GM23248 (cell line): ENCODE data around the gene CNDP1. TPM values are rescaled to one million over a fixed set of nuclear protein-coding genes. Genes with fewer than 3 reads are reported as not detected.

ENCODE experiments used
- DNase-seq: peaks from one replicate; pipeline ENCODE4 v3.0.0-alpha.2; 2015
- H2AFZ ChIP-seq: fragments of 200-600 bp; sonication (generic); 2 replicates; pipeline ENCODE4 v1.6.1; 2016; ENCODE audit warnings: antibody characterized with exemption
- H3F3A ChIP-seq: fragments of 200-600 bp; sonication (generic); 2 replicates; pipeline ENCODE4 v1.6.1; 2016; ENCODE audit warnings: mild to moderate bottlenecking, antibody characterized with exemption, mixed run types; ENCODE audit not compliant: insufficient read depth
- H3K27ac ChIP-seq: fragments of 200-600 bp; sonication (generic); 2 replicates; pipeline ENCODE4 v1.5.1; 2016; ENCODE audit warnings: mild to moderate bottlenecking
- H3K27me3 ChIP-seq: fragments of 200-600 bp; sonication (generic); replicated peaks from 2 replicates; pipeline ENCODE4 v1.6.1; 2016; ENCODE audit warnings: mild to moderate bottlenecking; ENCODE audit not compliant: insufficient read depth
- H3K36me3 ChIP-seq: fragments of 200-600 bp; sonication (generic); 2 replicates; pipeline ENCODE4 v1.6.1; 2016; ENCODE audit warnings: low read depth, mild to moderate bottlenecking
- H3K4me1 ChIP-seq: fragments of 200-600 bp; sonication (generic); 2 replicates; pipeline ENCODE4 v1.6.1; 2016; ENCODE audit warnings: mild to moderate bottlenecking; ENCODE audit not compliant: insufficient read depth
- H3K4me2 ChIP-seq: fragments of 200-600 bp; sonication (generic); one replicate; pipeline ENCODE4 v1.6.1; 2016; ENCODE audit warnings: mild to moderate bottlenecking; ENCODE audit not compliant: unreplicated experiment
- H3K4me3 ChIP-seq: fragments of 200-600 bp; sonication (generic); 2 replicates; pipeline ENCODE4 v1.5.1; 2016; ENCODE audit warnings: mild to moderate bottlenecking
- H3K79me2 ChIP-seq: fragments of 200-600 bp; sonication (generic); 2 replicates; pipeline ENCODE4 v1.6.1; 2016; ENCODE audit warnings: mild to moderate bottlenecking; ENCODE audit not compliant: insufficient read depth
- H3K9ac ChIP-seq: fragments of 200-600 bp; sonication (generic); 2 replicates; pipeline ENCODE4 v1.6.1; 2016; ENCODE audit warnings: mild to moderate bottlenecking
- H3K9me2 ChIP-seq: fragments of 200-600 bp; sonication (generic); 2 replicates; pipeline ENCODE4 v1.6.1; 2016; ENCODE audit warnings: mixed run types, mild to moderate bottlenecking, moderate library complexity; ENCODE audit not compliant: insufficient read depth
- H3K9me3 ChIP-seq: fragments of 200-600 bp; sonication (generic); one replicate; pipeline ENCODE4 v1.6.1; 2017; ENCODE audit warnings: low read depth
- H4K20me1 ChIP-seq: fragments of 200-600 bp; sonication (generic); 2 replicates; pipeline ENCODE4 v1.6.0; 2016; ENCODE audit not compliant: insufficient read depth
- EZH2 ChIP-seq: fragments of 200-600 bp; sonication (generic); IDR thresholded peaks from 2 replicates; pipeline ENCODE4 v1.6.1; 2018; ENCODE audit warnings: antibody characterized with exemption, mild to moderate bottlenecking; ENCODE audit not compliant: insufficient read depth, poor library complexity, severe bottlenecking
- EZH2phosphoT487 ChIP-seq: fragments of 200-600 bp; sonication (generic); IDR thresholded peaks from 2 replicates; pipeline ENCODE4 v1.6.1; 2018; ENCODE audit warnings: antibody characterized with exemption, moderate library complexity, mild to moderate bottlenecking, low read depth; ENCODE audit not compliant: insufficient read depth
- WGBS, 2 experiments: methylation state at CpG; one replicate each; pipeline ENCODE4 v1.1.6; 2015 to 2017; ENCODE audit warnings: low lambda C conversion rate in 2 of 2, low coverage in 1 of 2; ENCODE audit errors: missing lambda C conversion rate in 2 of 2; 5-methylcytosine and 5-hydroxymethylcytosine counted together
- in situ Hi-C: fragments of 300-500 bp; cut with MboI; formaldehyde crosslinking; loops from 2 replicates; pipeline ENCODE4 v1.15.0; 2020
- polyA plus RNA-seq: library from polyadenylated mRNA; unstranded; fragments of >200 nt; fragmentation: Nextera tagmentation; extraction: Ambion mirVana; gene quantifications from 2 replicates; pipeline ENCODE4 v1.2.1, GENCODE V29; 2016
- total RNA-seq: library from RNA; depleted of rRNA; stranded (reverse); fragments of >200 nt; shearing (Covaris generic); gene quantifications from 2 replicates; pipeline ENCODE4 v1.2.3, GENCODE V29; 2014

The CNDP1 gene
- total and polyA plus RNA-seq, 2 experiments from 2014 or later = not detected

DNA sequence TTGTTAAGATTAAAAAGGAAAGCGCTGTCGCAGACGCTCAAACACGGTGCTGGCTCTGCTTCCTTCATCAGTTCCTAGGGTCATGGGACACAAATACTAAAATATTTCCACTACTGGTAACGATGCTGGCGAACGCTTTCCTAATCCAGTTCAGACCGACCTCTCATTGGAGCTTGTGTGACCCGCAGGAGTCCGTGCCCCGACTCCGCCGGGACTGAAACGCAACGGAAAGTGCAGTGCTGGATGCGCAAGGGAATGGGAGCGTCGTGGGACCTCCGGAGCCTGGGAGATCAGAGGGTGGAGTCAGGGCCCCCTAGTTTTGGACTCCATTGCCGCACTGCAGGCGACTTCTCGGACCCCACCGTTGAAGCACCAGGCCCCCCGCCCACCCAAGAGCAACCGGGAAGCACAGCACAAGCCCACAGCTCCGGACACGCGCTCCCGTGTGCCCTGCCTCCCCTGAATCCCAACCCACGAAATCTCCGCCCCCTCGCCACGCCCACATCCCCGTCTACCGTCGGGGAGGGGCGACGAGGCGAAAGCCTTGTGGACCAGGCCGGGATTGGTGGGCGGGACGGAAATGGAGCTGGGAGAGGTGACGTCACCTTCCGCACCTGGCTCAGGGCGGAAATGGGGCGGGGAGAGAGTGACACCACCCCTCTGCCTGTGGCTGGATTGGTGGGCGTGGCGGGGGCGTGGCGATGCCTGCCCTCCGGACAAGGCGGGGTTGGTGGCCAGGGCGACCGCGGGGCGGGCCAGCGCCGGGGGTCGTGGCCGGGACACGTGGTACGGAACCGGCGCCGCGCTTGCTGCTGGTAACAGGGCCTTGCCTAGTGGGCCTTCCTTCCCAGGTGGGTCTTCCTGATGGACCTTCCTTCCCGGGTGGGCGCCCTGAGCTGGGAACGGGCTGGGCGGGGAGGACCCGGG, 38.5 kb upstream of the CNDP1 start, which contains the start of gene CNDP2:
CNDP2 (plus strand) TSS at position 783 of the 927 bp plus-strand sequence. CDS start 3,611 bp downstream, outside the sequence.
- no peaks in the 10 kb centered on the region for H3K36me3 ChIP-seq
- peaks cover 36% of the 10 kb centered on the region for H3K79me2 ChIP-seq
- no peaks in the 10 kb centered on the region for H4K20me1 ChIP-seq
- H3K9me3 ChIP-seq = no peaks in the 10 kb centered on the region
- WGBS, 2 experiments = 1% methylated on average over 57 to 63 of the region's 71 CpGs
- DNase-seq = peak; percentile 100
- H2AFZ ChIP-seq = peak within 1 kb of the TSS; percentile 94
- peak within 1 kb of the TSS; percentile 74 for H3K27ac ChIP-seq
- H3K4me3 ChIP-seq = peak within 1 kb of the TSS; percentile 91
- no peak for TF ChIP-seq EZH2
- no peak for TF ChIP-seq EZH2phosphoT487
- H3K4me1 ChIP-seq = peaks cover 24% of the 10 kb centered on the region; the same call in 1 of the 2 replicates
- H3F3A ChIP-seq = no peaks in the 10 kb centered on the region
- no peaks in the 10 kb centered on the region for H3K27me3 ChIP-seq
- peak within 1 kb of the TSS; percentile 93 for H3K9ac ChIP-seq
- H3K9me2 ChIP-seq = no peaks in the 10 kb centered on the region
- peak within 1 kb of the TSS; percentile 92 for H3K4me2 ChIP-seq
- in situ Hi-C loops = loop anchor here (25.0 kb wide), 1 partner anchor 309 kb away; no protein-coding TSS in a partner anchor

GRCh38 chr18:74496508-74497323, 37.6 kb upstream of the CNDP1 start:
- H2AFZ ChIP-seq = peak overlapping the region; percentile 83
- no peaks in the 10 kb centered on the region for H3K9me3 ChIP-seq
- H3K79me2 ChIP-seq = peaks cover 36% of the 10 kb centered on the region

GRCh38 chr18:74497324-74497676, 37.0 kb upstream of the CNDP1 start:
- WGBS, 2 experiments = 83 to 90% methylated on average over 8 of the region's 8 CpGs
- H3K9me2 ChIP-seq = no peaks in the 10 kb centered on the region
- peak overlapping the region; percentile 93 for H3K9ac ChIP-seq
- in situ Hi-C loops = loop anchor here (25.0 kb wide), 1 partner anchor 310 kb away; no protein-coding TSS in a partner anchor
- H3K36me3 ChIP-seq = peaks cover 6% of the 10 kb centered on the region; the same call in 1 of the 2 replicates
- peaks cover 36% of the 10 kb centered on the region for H3K79me2 ChIP-seq
- peak overlapping the region; percentile 83; the same call in 1 of the 2 replicates for H2AFZ ChIP-seq
- peak overlapping the region; percentile 91 for H3K4me3 ChIP-seq
- H4K20me1 ChIP-seq = no peaks in the 10 kb centered on the region
- TF ChIP-seq EZH2 (no peak), EZH2phosphoT487 (no peak)
- no peaks in the 10 kb centered on the region for H3K27me3 ChIP-seq
- DNase-seq = peak; percentile 12
- peak overlapping the region; percentile 83 for H3K4me2 ChIP-seq
- H3F3A ChIP-seq = no peaks in the 10 kb centered on the region
- H3K9me3 ChIP-seq = no peaks in the 10 kb centered on the region
- H3K4me1 ChIP-seq = peaks cover 24% of the 10 kb centered on the region; the same call in 1 of the 2 replicates
- H3K27ac ChIP-seq = no peak overlapping the region

More at GRCh38 chr18:74496508-74497323, 37.6 kb upstream of the CNDP1 start:
- H3K36me3 ChIP-seq = no peaks in the 10 kb centered on the region
- H3K4me3 ChIP-seq = peak overlapping the region; percentile 91
- H4K20me1 ChIP-seq = no peaks in the 10 kb centered on the region
- peak; percentile 83 for DNase-seq
- no peaks in the 10 kb centered on the region for H3K27me3 ChIP-seq
- no peaks in the 10 kb centered on the region for H3F3A ChIP-seq
- H3K9me2 ChIP-seq = no peaks in the 10 kb centered on the region
- peak overlapping the region; percentile 74 for H3K27ac ChIP-seq
- TF ChIP-seq EZH2phosphoT487 (no peak), EZH2 (no peak)
- in situ Hi-C loops = loop anchor here (25.0 kb wide), 1 partner anchor 309 kb away; no protein-coding TSS in a partner anchor
- H3K9ac ChIP-seq = peak overlapping the region; percentile 93
- H3K4me1 ChIP-seq = peaks cover 24% of the 10 kb centered on the region; the same call in 1 of the 2 replicates
- peak overlapping the region; percentile 83 for H3K4me2 ChIP-seq
- 9 to 11% methylated on average over 29 to 32 of the region's 48 CpGs for WGBS, 2 experiments

- Histone ChIP-seq H3K79me2 (peaks cover 36% of the 10 kb centered on the region), H3K36me3 (peaks cover 9% of the 10 kb centered on the region; the same call in 1 of the 2 replicates), H3K9me2 (no peaks in the 10 kb centered on the region), H3K27me3 (no peaks in the 10 kb centered on the region), H3K27ac (no peak overlapping the region), H3K9me3 (no peaks in the 10 kb centered on the region), H3K4me3 (0 out of 2 replicates have a peak overlapping the region, but pooled peaks have one; percentile 91), H4K20me1 (no peaks in the 10 kb centered on the region), H2AFZ (no peak overlapping the region), H3F3A (no peaks in the 10 kb centered on the region), H3K4me2 (no peak overlapping the region), H3K4me1 (peaks cover 24% of the 10 kb centered on the region; the same call in 1 of the 2 replicates), H3K9ac (no peak overlapping the region)
- 62 to 71% methylated on average over 3 of the region's 3 CpGs for WGBS, 2 experiments
- in situ Hi-C loops = loop anchor here (25.0 kb wide), 1 partner anchor 310 kb away; no protein-coding TSS in a partner anchor
- DNase-seq = peak; percentile 9
- no peak for TF ChIP-seq EZH2
- no peak for TF ChIP-seq EZH2phosphoT487
These were observed 36.5 kb upstream of the CNDP1 start for GRCh38 chr18:74497778-74498177.
